CD14-positive monocyte (primary cell): Measurements from ENCODE around the gene EXD3. TPM values are rescaled to one million over a fixed set of nuclear protein-coding genes. Genes with fewer than 3 reads are reported as not detected.

Source experiments
- DNase-seq, 3 donors: peaks; one replicate each; pipeline ENCODE4 v3.0.0-alpha.2; 2011 to 2022
- H2AFZ ChIP-seq: 2 replicates; pipeline ENCODE4 v1.6.0; 2012; ENCODE audit warnings: mild to moderate bottlenecking, low read depth, low read length, inconsistent platforms; ENCODE audit not compliant: insufficient read depth, poor library complexity, severe bottlenecking
- H3K27ac ChIP-seq, 2 donors: 1 replicate in 1 of 2; 2 replicates in 1 of 2; pipeline ENCODE4 v1.5.1; 2012 to 2013; ENCODE audit warnings: low read length in 2 of 2, control low read depth in 1 of 2, inconsistent platforms in 1 of 2, low read depth in 1 of 2, mild to moderate bottlenecking in 1 of 2
- H3K27me3 ChIP-seq, 2 donors: one replicate each; pipeline versions ENCODE4 v1.6.0 to v1.6.1; 2011 to 2013; ENCODE audit warnings: low read length in 2 of 2; ENCODE audit not compliant: control insufficient read depth in 2 of 2, insufficient read depth in 2 of 2
- H3K36me3 ChIP-seq, 2 donors: replicated peaks in 1 of 2; 1 replicate in 1 of 2; 2 replicates in 1 of 2; pipeline versions ENCODE4 v1.5.1 to v1.6.1; 2012 to 2013; ENCODE audit warnings: low read length in 2 of 2, control low read depth in 1 of 2, inconsistent platforms in 1 of 2, mild to moderate bottlenecking in 1 of 2; ENCODE audit not compliant: insufficient read depth in 2 of 2, control insufficient read depth in 1 of 2
- H3K4me1 ChIP-seq, 2 donors: 1 replicate in 1 of 2; 2 replicates in 1 of 2; pipeline versions ENCODE4 v1.5.1 to v1.6.1; 2012 to 2013; ENCODE audit warnings: low read length in 2 of 2, control low read depth in 1 of 2, inconsistent platforms in 1 of 2, mild to moderate bottlenecking in 1 of 2, moderate library complexity in 1 of 2; ENCODE audit not compliant: insufficient read depth in 2 of 2, control insufficient read depth in 1 of 2
- H3K4me2 ChIP-seq: replicated peaks from 2 replicates; pipeline ENCODE3; 2012; ENCODE audit warnings: low read length, moderate library complexity, mild to moderate bottlenecking; ENCODE audit not compliant: poor library complexity, severe bottlenecking; ENCODE audit errors: extremely low read depth
- H3K4me3 ChIP-seq, 3 experiments: fragments of 200-600 bp in 1 of 3; sonication (generic) in 1 of 3; replicated peaks in 1 of 3; 1 replicate in 2 of 3; 2 replicates in 1 of 3; pipeline ENCODE4 v1.5.1; 2011 to 2013; ENCODE audit warnings: low read length in 3 of 3, mild to moderate bottlenecking in 3 of 3, control low read depth in 2 of 3, low read depth in 2 of 3, inconsistent platforms in 1 of 3, moderate library complexity in 1 of 3
- H3K79me2 ChIP-seq: 2 replicates; pipeline ENCODE4 v1.6.0; 2012; ENCODE audit warnings: mild to moderate bottlenecking, control low read depth, inconsistent platforms, low read length, moderate library complexity; ENCODE audit not compliant: insufficient read depth
- H3K9ac ChIP-seq: 2 replicates; pipeline ENCODE4 v1.6.0; 2017; ENCODE audit warnings: low read length, mild to moderate bottlenecking; ENCODE audit not compliant: insufficient read depth, poor library complexity, severe bottlenecking
- H3K9me3 ChIP-seq, 2 donors: replicated peaks in 1 of 2; 1 replicate in 1 of 2; 2 replicates in 1 of 2; pipeline versions ENCODE4 v1.5.1 to v1.6.1; 2012 to 2013; ENCODE audit warnings: low read length in 2 of 2, control low read depth in 1 of 2; ENCODE audit not compliant: control insufficient read depth in 1 of 2, insufficient read depth in 1 of 2
- H4K20me1 ChIP-seq: 2 replicates; pipeline ENCODE4 v1.6.0; 2012; ENCODE audit warnings: mild to moderate bottlenecking, low read length, control low read depth, moderate library complexity; ENCODE audit not compliant: insufficient read depth
- H3K27ac Mint-ChIP-seq, 7 donors: one replicate each; pipeline ENCODE4 v1.8.0; 2020; ENCODE audit warnings: mild to moderate bottlenecking in 7 of 7, mixed read lengths in 7 of 7, moderate library complexity in 6 of 7, inconsistent platforms in 2 of 7
- H3K27me3 Mint-ChIP-seq, 3 donors: one replicate each; pipeline ENCODE4 v1.8.0; 2021 to 2022; ENCODE audit warnings: low read depth in 3 of 3, mild to moderate bottlenecking in 3 of 3, mixed read lengths in 3 of 3, moderate library complexity in 3 of 3, inconsistent platforms in 1 of 3
- H3K36me3 Mint-ChIP-seq, 2 donors: one replicate each; pipeline ENCODE4 v1.8.0; 2020; ENCODE audit warnings: mixed read lengths in 2 of 2, inconsistent platforms in 1 of 2, mild to moderate bottlenecking in 1 of 2
- H3K4me1 Mint-ChIP-seq: one replicate; pipeline ENCODE4 v1.8.0; 2020; ENCODE audit warnings: mild to moderate bottlenecking, mixed read lengths
- H3K4me3 Mint-ChIP-seq, 2 donors: one replicate each; pipeline ENCODE4 v1.8.0; 2020; ENCODE audit warnings: mild to moderate bottlenecking in 2 of 2, mixed read lengths in 2 of 2, moderate library complexity in 1 of 2
- H3K9me3 Mint-ChIP-seq, 7 donors: one replicate each; pipeline ENCODE4 v1.8.0; 2020 to 2022; ENCODE audit warnings: mixed read lengths in 7 of 7, mild to moderate bottlenecking in 6 of 7, moderate library complexity in 6 of 7, inconsistent platforms in 2 of 7
- CTCF ChIP-seq: fragments of 200-600 bp; IDR thresholded peaks from one replicate; pipeline ENCODE4 v1.8.0; 2022; ENCODE audit warnings: antibody characterized with exemption, mild to moderate bottlenecking
- WGBS: methylation state at CpG from one replicate; pipeline ENCODE4 v1.1.5; 2013; ENCODE audit warnings: missing lambda C conversion rate; ENCODE audit not compliant: insufficient coverage; 5-methylcytosine and 5-hydroxymethylcytosine counted together
- intact Hi-C, 2 donors: fragments of 100-400 bp; cut with micrococcal nuclease; formaldehyde crosslinking; loops; one replicate each; pipeline versions ENCODE4 v1.15.0 to v1.15.1; 2023
- polyA plus RNA-seq, 3 donors: library from polyadenylated mRNA; depleted of rRNA in 1 of 3; unstranded in 2 of 3; stranded (reverse) in 1 of 3; fragments of 300-500 nt in 2 of 3; fragments of >200 nt in 1 of 3; fragmentation: Illumina TruSeq in 2 of 3; gene quantifications; 1 replicate in 2 of 3; 2 replicates in 1 of 3; pipeline ENCODE4 v1.2.3, GENCODE V29; 2012 to 2021

EXD3 gene
- polyA plus RNA-seq, 3 donors = 2.0 to 10.8 (median 3.0) TPM

- Histone ChIP-seq H3K4me1 (peaks cover 5 to 6% of the 10 kb centered on the region in 2 donors), H3K79me2 (no peaks in the 10 kb centered on the region), H3K36me3 (no peaks in the 10 kb centered on the region), H2AFZ (no peak overlapping the region), H3K4me3 (no peak overlapping the region), H3K27ac (no peak overlapping the region), H4K20me1 (no peaks in the 10 kb centered on the region), H3K4me2 (no peak overlapping the region), H3K27me3 (no peaks in the 10 kb centered on the region), H3K9me3 (no peaks in the 10 kb centered on the region), H3K9ac (no peak overlapping the region)
- Mint-ChIP-seq H3K4me1 (peaks cover 6% of the 10 kb centered on the region), H3K27ac (no peak overlapping the region), H3K4me3 (no peak overlapping the region), H3K9me3 (no peaks in the 10 kb centered on the region), H3K27me3 (peaks cover 0 to 5% (median 0%) of the 10 kb centered on the region in 3 donors), H3K36me3 (no peaks in the 10 kb centered on the region)
- TF ChIP-seq CTCF = no peak
- intact Hi-C loops = loop anchor here in 1 of 2 donors (10.0 kb wide), 1 partner anchor 95 kb away; no protein-coding TSS in a partner anchor
- WGBS = 95% methylated on average over 4 of the region's 14 CpGs
- DNase-seq = no peak
Observed at GRCh38 chr9:137429546-137429890, 6.6 kb upstream of the EXD3 start.

- peak overlapping the region in 1 of 7 donors; percentile 19 for H3K27ac Mint-ChIP-seq
Observed at GRCh38 chr9:137428841-137429545, 6.0 kb upstream of the EXD3 start.

More at GRCh38 chr9:137428841-137429545, 6.0 kb upstream of the EXD3 start:
- Histone ChIP-seq H3K36me3 (no peaks in the 10 kb centered on the region), H3K9me3 (no peaks in the 10 kb centered on the region), H3K27ac (no peak overlapping the region), H3K4me2 (no peak overlapping the region), H4K20me1 (no peaks in the 10 kb centered on the region), H3K4me1 (peaks cover 10 to 11% of the 10 kb centered on the region in 2 donors), H3K4me3 (no peak overlapping the region), H2AFZ (no peak overlapping the region), H3K9ac (no peak overlapping the region), H3K27me3 (no peaks in the 10 kb centered on the region), H3K79me2 (no peaks in the 10 kb centered on the region)
- Mint-ChIP-seq H3K27me3 (peaks cover 0 to 5% (median 0%) of the 10 kb centered on the region in 3 donors), H3K4me3 (no peak overlapping the region), H3K36me3 (no peaks in the 10 kb centered on the region), H3K9me3 (no peaks in the 10 kb centered on the region), H3K4me1 (peaks cover 11% of the 10 kb centered on the region)
- WGBS = 91% methylated on average over 22 of the region's 27 CpGs
- no peak for TF ChIP-seq CTCF
- DNase-seq = no peak
- intact Hi-C loops = loop anchor here in 1 of 2 donors (10.0 kb wide), 1 partner anchor 96 kb away; no protein-coding TSS in a partner anchor
